GM19025 (cell line): Measurements from ENCODE around the gene FXN.

Experiments used
- ATAC-seq: cut with Tn5 transposase; IDR thresholded peaks from one replicate; pipeline ENCODE4 v1.9.1; 2021; ENCODE audit warnings: mild to moderate bottlenecking, low read depth, moderate library complexity; ENCODE audit not compliant: unreplicated experiment

FXN gene

GRCh38 chr9:69062195-69062594 is 26.6 kb downstream of the FXN start:
- no peak for ATAC-seq

- ATAC-seq = no peak
These were observed 28.3 kb downstream of the FXN start for GRCh38 chr9:69063839-69064238.

GRCh38 chr9:69065660-69066059 is 30.1 kb downstream of the FXN start:
- ATAC-seq = no peak

- no peak for ATAC-seq
These were observed 31.4 kb downstream of the FXN start for GRCh38 chr9:69066955-69067354.

- no peak for ATAC-seq
These were observed 34.6 kb downstream of the FXN start for GRCh38 chr9:69070201-69070600.

- ATAC-seq = no peak
These were observed 35.5 kb downstream of the FXN start for GRCh38 chr9:69071059-69071458.

- ATAC-seq = no peak
These were observed 37.6 kb downstream of the FXN start for GRCh38 chr9:69073103-69073502.

GRCh38 chr9:69074801-69075200 is 39.2 kb downstream of the FXN start:
- ATAC-seq = no peak

GRCh38 chr9:69076550-69076949 is 41.0 kb downstream of the FXN start:
- no peak for ATAC-seq

GRCh38 chr9:69078069-69078468 is 42.5 kb downstream of the FXN start:
- ATAC-seq = no peak

GRCh38 chr9:69078581-69078980 is 43.0 kb downstream of the FXN start:
- ATAC-seq = no peak

GRCh38 chr9:69079186-69079585 is 43.6 kb downstream of the FXN start:
- no peak for ATAC-seq

GRCh38 chr9:69081261-69081660 is 45.7 kb downstream of the FXN start:
- no peak for ATAC-seq

GRCh38 chr9:69083321-69083720 is 47.8 kb downstream of the FXN start:
- no peak for ATAC-seq

- ATAC-seq = no peak
These were observed 50.2 kb downstream of the FXN start for GRCh38 chr9:69085569-69086283.

GRCh38 chr9:69086312-69086711 is 50.8 kb downstream of the FXN start:
- no peak for ATAC-seq

- no peak for ATAC-seq
These were observed 51.2 kb downstream of the FXN start for GRCh38 chr9:69086769-69087168.

GRCh38 chr9:69089082-69089481 is 53.5 kb downstream of the FXN start:
- no peak for ATAC-seq

GRCh38 chr9:69089491-69089890 is 53.9 kb downstream of the FXN start:
- ATAC-seq = no peak

GRCh38 chr9:69090140-69090750 is 54.7 kb downstream of the FXN start:
- no peak for ATAC-seq

GRCh38 chr9:69090946-69091345 is 55.4 kb downstream of the FXN start:
- ATAC-seq = no peak

GRCh38 chr9:69093471-69094103 is 58.0 kb downstream of the FXN start:
- peak; percentile 72 for ATAC-seq
